KMS-11 (cell line): Measurements from ENCODE around the gene RSPH6A.

Experiments
- H2AFZ ChIP-seq: fragments of 200-600 bp; sonication (generic); 2 replicates; pipeline ENCODE4 v1.6.1; 2016; ENCODE audit warnings: antibody characterized with exemption, mixed run types, low read depth
- H3K27ac ChIP-seq: fragments of 200-600 bp; sonication (generic); 2 replicates; pipeline ENCODE4 v1.6.1; 2016; ENCODE audit warnings: mild to moderate bottlenecking, mixed run types
- H3K27me3 ChIP-seq: fragments of 200-600 bp; sonication (generic); 2 replicates; pipeline ENCODE4 v1.6.1; 2017; ENCODE audit warnings: mild to moderate bottlenecking, low read depth, mixed run types, moderate library complexity; ENCODE audit not compliant: insufficient read depth
- H3K36me3 ChIP-seq: fragments of 200-600 bp; sonication (generic); 2 replicates; pipeline ENCODE4 v1.6.1; 2017; ENCODE audit warnings: mild to moderate bottlenecking, mixed run types; ENCODE audit not compliant: insufficient read depth
- H3K4me1 ChIP-seq: fragments of 200-600 bp; sonication (generic); 2 replicates; pipeline ENCODE4 v1.6.1; 2016; ENCODE audit warnings: mild to moderate bottlenecking, low read depth, mixed run types; ENCODE audit not compliant: poor library complexity, severe bottlenecking
- H3K4me2 ChIP-seq: fragments of 200-600 bp; sonication (generic); 2 replicates; pipeline ENCODE4 v1.7.0; 2016; ENCODE audit warnings: mild to moderate bottlenecking, mixed run types
- H3K4me3 ChIP-seq: fragments of 200-600 bp; sonication (generic); IDR thresholded peaks from 2 replicates; pipeline ENCODE4 v1.6.1; 2017; ENCODE audit warnings: low read depth, low read length, mixed read lengths; ENCODE audit not compliant: insufficient read depth
- H3K79me2 ChIP-seq: fragments of 200-600 bp; sonication (generic); 2 replicates; pipeline ENCODE4 v1.6.1; 2016; ENCODE audit warnings: low read depth, mixed run types; ENCODE audit not compliant: insufficient read depth
- H3K9ac ChIP-seq: fragments of 200-600 bp; sonication (generic); 2 replicates; pipeline ENCODE4 v1.6.1; 2016; ENCODE audit warnings: mild to moderate bottlenecking, mixed run types
- H4K20me1 ChIP-seq: fragments of 200-600 bp; sonication (generic); 2 replicates; pipeline ENCODE4 v1.6.1; 2016; ENCODE audit warnings: mild to moderate bottlenecking, mixed run types; ENCODE audit not compliant: insufficient read depth
- CTCF ChIP-seq: fragments of 200-600 bp; sonication (generic); conservative IDR thresholded peaks from 2 replicates; pipeline ENCODE4 v1.6.1; 2017; ENCODE audit warnings: low read depth, mild to moderate bottlenecking, antibody characterized with exemption, low read length, moderate library complexity, mixed read lengths

Gene RSPH6A

GRCh38 chr19:45824531-45825262, 9.6 kb upstream of the RSPH6A start:
- Histone ChIP-seq H3K4me3 (no peak overlapping the region), H3K9ac (no peak overlapping the region), H3K36me3 (no peaks in the 10 kb centered on the region), H3K27me3 (no peaks in the 10 kb centered on the region), H3K4me2 (peak overlapping the region; percentile 14; the same call in 1 of the 2 replicates), H3K79me2 (no peaks in the 10 kb centered on the region), H3K27ac (peak overlapping the region; percentile 30; the same call in 1 of the 2 replicates), H4K20me1 (no peaks in the 10 kb centered on the region), H3K4me1 (peaks cover 48% of the 10 kb centered on the region), H2AFZ (no peak overlapping the region)
- no peak for TF ChIP-seq CTCF

DNA sequence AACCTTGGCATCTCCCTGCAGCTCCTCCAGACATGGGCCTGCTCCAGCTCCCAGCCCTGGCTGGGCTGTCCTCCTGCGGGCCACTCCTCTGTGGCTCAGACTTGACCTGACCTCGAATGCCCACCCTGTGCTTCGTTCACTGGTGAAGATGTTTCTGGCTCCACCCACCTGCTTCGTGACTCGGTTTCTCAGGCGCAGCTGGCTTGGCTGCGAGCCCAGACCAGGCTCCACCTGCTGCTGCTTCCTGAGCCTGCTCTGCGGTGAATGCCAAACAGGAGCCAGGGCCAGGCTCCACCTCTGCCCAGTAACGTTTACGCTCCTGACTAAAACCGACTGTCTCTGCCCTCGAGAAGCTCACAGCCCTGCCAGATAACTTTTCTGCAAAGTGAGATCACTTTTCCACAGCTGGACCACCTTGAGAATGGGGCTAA, 8.9 kb upstream of the RSPH6A start:
- H2AFZ ChIP-seq, result no peak overlapping the region
- TF ChIP-seq CTCF, result no peak
- H3K4me1 ChIP-seq, result peaks cover 48% of the 10 kb centered on the region
- H3K4me3 ChIP-seq, result no peak overlapping the region
- H3K9ac ChIP-seq, result no peak overlapping the region
- no peaks in the 10 kb centered on the region for H3K79me2 ChIP-seq
- H4K20me1 ChIP-seq, result no peaks in the 10 kb centered on the region
- peak overlapping the region; percentile 14; the same call in 1 of the 2 replicates for H3K4me2 ChIP-seq
- H3K27ac ChIP-seq, result peak overlapping the region; percentile 30; the same call in 1 of the 2 replicates
- H3K36me3 ChIP-seq, result no peaks in the 10 kb centered on the region
- H3K27me3 ChIP-seq, result no peaks in the 10 kb centered on the region

DNA sequence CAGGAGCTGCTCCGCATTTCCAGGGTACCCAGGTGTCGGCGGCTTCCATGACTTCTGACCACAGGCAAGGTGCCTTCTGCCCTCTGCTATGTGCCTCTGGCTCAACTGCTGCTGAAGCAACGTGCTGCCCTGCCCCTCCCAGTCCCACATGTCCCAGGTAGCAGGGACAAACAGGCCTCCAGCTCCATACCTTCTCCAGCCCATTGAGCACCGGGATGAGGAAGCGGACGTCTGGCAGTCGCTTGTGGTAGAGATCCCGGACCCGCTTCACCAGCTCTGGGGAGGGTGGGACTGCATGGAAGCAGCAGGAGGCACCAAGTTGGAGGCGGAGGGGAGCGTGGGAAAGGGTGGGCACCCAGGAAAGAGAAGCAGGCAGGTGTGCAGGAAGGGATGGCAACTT, 8.1 kb upstream of the RSPH6A start:
- H3K27ac ChIP-seq, result no peak overlapping the region
- no peaks in the 10 kb centered on the region for H3K27me3 ChIP-seq
- peaks cover 42% of the 10 kb centered on the region for H3K4me1 ChIP-seq
- H3K79me2 ChIP-seq, result no peaks in the 10 kb centered on the region
- H3K4me3 ChIP-seq, result no peak overlapping the region
- H2AFZ ChIP-seq, result no peak overlapping the region
- H4K20me1 ChIP-seq, result no peaks in the 10 kb centered on the region
- H3K4me2 ChIP-seq, result no peak overlapping the region
- no peak for TF ChIP-seq CTCF
- H3K9ac ChIP-seq, result no peak overlapping the region
- no peaks in the 10 kb centered on the region for H3K36me3 ChIP-seq

- H3K79me2 ChIP-seq, result no peaks in the 10 kb centered on the region
- no peak overlapping the region for H3K9ac ChIP-seq
- H3K4me3 ChIP-seq, result no peak overlapping the region
- H3K4me2 ChIP-seq, result no peak overlapping the region
- H3K27ac ChIP-seq, result no peak overlapping the region
- peaks cover 40% of the 10 kb centered on the region for H3K4me1 ChIP-seq
- no peaks in the 10 kb centered on the region for H3K27me3 ChIP-seq
- H4K20me1 ChIP-seq, result no peaks in the 10 kb centered on the region
- no peak overlapping the region for H2AFZ ChIP-seq
- TF ChIP-seq CTCF, result no peak
- H3K36me3 ChIP-seq, result no peaks in the 10 kb centered on the region
These were observed 7.6 kb upstream of the RSPH6A start for GRCh38 chr19:45822716-45823115.
